OCI-LY7 (cell line): Measurements from ENCODE around the gene FN3K. TPM values are rescaled to one million over a fixed set of nuclear protein-coding genes. Genes with fewer than 3 reads are reported as not detected.

Experiments
- BruUV-seq: library from RNA; stranded (reverse); fragments of 400-500 nt; replicated peaks from 2 replicates; lab custom pipeline; 2021; lab: Mats Ljungman, UMichigan
- CTCF ChIA-PET: fragments of 300-600 bp; sonication (Branson Sonifier 250); formaldehyde crosslinking; loops from one replicate; lab custom pipeline; 2022; ENCODE audit warnings: antibody characterized with exemption; ENCODE audit not compliant: unreplicated experiment; lab: Charles Lee
- POLR2A ChIA-PET: fragments of 300-600 bp; sonication (Branson Sonifier 250); formaldehyde crosslinking; loops from one replicate; lab custom pipeline; 2022; ENCODE audit warnings: antibody characterized with exemption; lab: Charles Lee
- DNase-seq: peaks from one replicate; pipeline ENCODE4 v3.0.0-alpha.2; 2015; ENCODE audit warnings: low spot score
- H2AFZ ChIP-seq: fragments of 200-600 bp; sonication (generic), shearing (Covaris generic); 2 replicates; pipeline ENCODE4 v1.6.1; 2014; ENCODE audit warnings: mild to moderate bottlenecking, antibody characterized with exemption, low read length, moderate library complexity
- H3K27ac ChIP-seq: fragments of 200-600 bp; sonication (generic); 2 replicates; pipeline ENCODE4 v1.5.1; 2014; ENCODE audit warnings: mixed run types, low read depth, mild to moderate bottlenecking, moderate library complexity, low read length, inconsistent platforms; ENCODE audit not compliant: poor library complexity, severe bottlenecking
- H3K36me3 ChIP-seq: fragments of 200-600 bp; sonication (generic); 2 replicates; pipeline ENCODE4 v1.6.1; 2014; ENCODE audit warnings: mild to moderate bottlenecking, antibody characterized with exemption, low read length, moderate library complexity, mixed read lengths; ENCODE audit not compliant: insufficient read depth
- H3K4me1 ChIP-seq: fragments of 200-600 bp; sonication (generic); 2 replicates; pipeline ENCODE4 v1.5.1; 2014; ENCODE audit warnings: mild to moderate bottlenecking, low read length; ENCODE audit not compliant: insufficient read depth, poor library complexity, severe bottlenecking
- H3K4me2 ChIP-seq: fragments of 200-600 bp; sonication (generic); 2 replicates; pipeline ENCODE4 v1.6.1; 2014; ENCODE audit warnings: mild to moderate bottlenecking, low read length
- H3K4me3 ChIP-seq: fragments of 200-600 bp; sonication (generic); 2 replicates; pipeline ENCODE4 v1.5.1; 2014; ENCODE audit warnings: mild to moderate bottlenecking, low read depth, low read length; ENCODE audit not compliant: poor library complexity, severe bottlenecking
- H3K79me2 ChIP-seq: fragments of 200-600 bp; sonication (generic); 2 replicates; pipeline ENCODE4 v1.6.1; 2016; ENCODE audit warnings: low read depth, mild to moderate bottlenecking, low read length, moderate library complexity, mixed read lengths; ENCODE audit not compliant: insufficient read depth
- H3K9me2 ChIP-seq: fragments of 200-600 bp; sonication (generic); 2 replicates; pipeline ENCODE4 v1.6.1; 2016; ENCODE audit warnings: mild to moderate bottlenecking, low read length, mixed read lengths; ENCODE audit not compliant: insufficient read depth
- H3K9me3 ChIP-seq: fragments of 200-600 bp; sonication (generic); 2 replicates; pipeline ENCODE4 v1.6.1; 2014; ENCODE audit warnings: mild to moderate bottlenecking, mixed run types, low read length, mixed read lengths
- H4K20me1 ChIP-seq: fragments of 200-600 bp; sonication (generic); 2 replicates; pipeline ENCODE4 v1.6.1; 2014; ENCODE audit warnings: mild to moderate bottlenecking, antibody characterized with exemption, low read length, moderate library complexity, mixed read lengths; ENCODE audit not compliant: insufficient read depth
- EZH2phosphoT487 ChIP-seq: fragments of 200-600 bp; sonication (generic); IDR thresholded peaks from 2 replicates; pipeline ENCODE4 v1.6.1; 2018; ENCODE audit warnings: low read depth, borderline replicate concordance, mild to moderate bottlenecking, mixed run types, antibody characterized with exemption, low read length, moderate library complexity, mixed read lengths
- intact Hi-C: fragments of 100-400 bp; cut with micrococcal nuclease; formaldehyde crosslinking; loops from one replicate; pipeline ENCODE4 v1.10.0; 2022; ENCODE audit not compliant: unreplicated experiment
- total RNA-seq, 2 experiments: library from RNA; depleted of rRNA in 1 of 2; stranded (reverse); fragments of >200 nt in 1 of 2; shearing (Covaris generic) in 1 of 2; gene quantifications; 2 replicates each; pipeline ENCODE4 v1.2.3, GENCODE V29; 2014 to 2022
- TF ChIP-seq, protein P1 (sequence below): fragments of 200-600 bp; sonication (generic); conservative IDR thresholded peaks from 2 replicates; pipeline ENCODE4 v1.5.1; 2014; ENCODE audit warnings: mild to moderate bottlenecking, antibody characterized with exemption, low read length, moderate library complexity, mixed read lengths

The FN3K gene
- total RNA-seq, 2 experiments from 2014 or later: 3.8 to 32.3 TPM

DNA sequence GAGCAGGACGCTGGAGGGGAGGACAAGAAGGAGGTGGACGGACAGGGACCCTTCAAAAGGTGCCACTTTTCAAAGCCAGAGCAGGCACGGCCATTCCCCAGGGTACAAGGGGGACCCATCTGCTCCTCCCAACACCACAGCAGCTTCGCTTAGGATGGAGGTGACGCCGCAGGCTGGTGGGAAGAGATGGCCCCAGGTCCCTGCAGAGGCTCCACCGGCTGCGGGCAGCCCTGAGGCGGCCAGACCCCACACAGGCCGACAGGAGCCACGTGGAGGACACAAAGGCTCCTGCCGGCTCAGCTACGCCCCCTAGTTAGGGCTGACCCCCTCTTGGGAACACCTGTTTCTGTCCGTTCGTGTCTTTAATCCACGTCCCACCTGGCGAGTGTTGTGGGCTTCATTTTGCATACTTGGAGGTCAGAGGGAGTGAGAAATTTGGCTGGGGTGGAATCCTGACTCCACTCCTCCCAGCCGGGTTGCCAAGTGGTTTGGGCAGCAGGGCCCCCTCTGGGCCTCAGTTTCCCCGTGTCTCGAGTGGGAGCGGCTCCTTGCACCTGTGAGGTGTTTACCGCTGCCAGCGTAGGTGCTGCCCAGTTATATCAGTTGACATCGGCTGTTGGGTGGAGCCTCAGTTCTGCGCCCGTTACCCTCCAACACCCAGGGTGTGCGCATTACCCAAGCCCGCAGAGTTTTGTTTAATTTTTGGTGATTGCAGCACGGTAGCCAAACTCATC is 24.7 kb upstream of the FN3K start:
- no peak overlapping the region for H3K4me3 ChIP-seq
- CTCF ChIA-PET: no interaction called here
- POLR2A ChIA-PET: no interaction called here
- peak; percentile 38 for DNase-seq
- no peak overlapping the region for H3K4me2 ChIP-seq
- H3K36me3 ChIP-seq: no peaks in the 10 kb centered on the region
- H3K4me1 ChIP-seq: peaks cover 34% of the 10 kb centered on the region
- H3K9me2 ChIP-seq: no peaks in the 10 kb centered on the region
- no peak overlapping the region for H2AFZ ChIP-seq
- intact Hi-C loops: no loop called here
- H3K27ac ChIP-seq: no peak overlapping the region
- BruUV-seq: no TSS peak
- no peaks in the 10 kb centered on the region for H3K9me3 ChIP-seq
- H3K79me2 ChIP-seq: no peaks in the 10 kb centered on the region
- TF ChIP-seq EZH2phosphoT487: no peak
- TF ChIP-seq, protein P1, sequence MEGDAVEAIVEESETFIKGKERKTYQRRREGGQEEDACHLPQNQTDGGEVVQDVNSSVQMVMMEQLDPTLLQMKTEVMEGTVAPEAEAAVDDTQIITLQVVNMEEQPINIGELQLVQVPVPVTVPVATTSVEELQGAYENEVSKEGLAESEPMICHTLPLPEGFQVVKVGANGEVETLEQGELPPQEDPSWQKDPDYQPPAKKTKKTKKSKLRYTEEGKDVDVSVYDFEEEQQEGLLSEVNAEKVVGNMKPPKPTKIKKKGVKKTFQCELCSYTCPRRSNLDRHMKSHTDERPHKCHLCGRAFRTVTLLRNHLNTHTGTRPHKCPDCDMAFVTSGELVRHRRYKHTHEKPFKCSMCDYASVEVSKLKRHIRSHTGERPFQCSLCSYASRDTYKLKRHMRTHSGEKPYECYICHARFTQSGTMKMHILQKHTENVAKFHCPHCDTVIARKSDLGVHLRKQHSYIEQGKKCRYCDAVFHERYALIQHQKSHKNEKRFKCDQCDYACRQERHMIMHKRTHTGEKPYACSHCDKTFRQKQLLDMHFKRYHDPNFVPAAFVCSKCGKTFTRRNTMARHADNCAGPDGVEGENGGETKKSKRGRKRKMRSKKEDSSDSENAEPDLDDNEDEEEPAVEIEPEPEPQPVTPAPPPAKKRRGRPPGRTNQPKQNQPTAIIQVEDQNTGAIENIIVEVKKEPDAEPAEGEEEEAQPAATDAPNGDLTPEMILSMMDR: peak; percentile 68
- H4K20me1 ChIP-seq: no peaks in the 10 kb centered on the region

- Histone ChIP-seq H3K4me2 (no peak overlapping the region), H3K9me3 (no peaks in the 10 kb centered on the region), H2AFZ (no peak overlapping the region), H3K9me2 (no peaks in the 10 kb centered on the region), H3K4me1 (peaks cover 36% of the 10 kb centered on the region), H3K36me3 (peaks cover under 1% of the 10 kb centered on the region; the same call in 1 of the 2 replicates), H4K20me1 (peaks cover 4% of the 10 kb centered on the region; the same call in 1 of the 2 replicates), H3K27ac (no peak overlapping the region), H3K4me3 (no peak overlapping the region), H3K79me2 (peaks cover 16% of the 10 kb centered on the region)
- ChIA-PET POLR2A (interaction anchor here (0.8 to 1.5 kb wide), 2 partner anchors 91 to 405 kb away, joined by 3 read pairs; no protein-coding TSS in a partner anchor), CTCF (interaction anchor here (1.0 to 1.3 kb wide), 2 partner anchors 35 to 69 kb away, joined by 4 to 5 read pairs; no protein-coding TSS in a partner anchor)
- no TSS peak for BruUV-seq
- TF ChIP-seq, protein P1: no peak
- no peak for TF ChIP-seq EZH2phosphoT487
- no peak for DNase-seq
- intact Hi-C loops: no loop called here
Observed at GRCh38 chr17:82713071-82713723, 22.2 kb upstream of the FN3K start.
